HG02852 (cell line): ENCODE data around the gene KCNF1.
"Not testable (repeated sequence)": the region's sequence is repeated elsewhere in the genome, so short reads cannot be mapped to it uniquely, and the experiment has no call there.

Experiments
- ATAC-seq: cut with Tn5 transposase; IDR thresholded peaks from one replicate; pipeline ENCODE4 v1.9.1; 2021; ENCODE audit warnings: mild to moderate bottlenecking, moderate library complexity; ENCODE audit not compliant: unreplicated experiment

KCNF1 gene

DNA sequence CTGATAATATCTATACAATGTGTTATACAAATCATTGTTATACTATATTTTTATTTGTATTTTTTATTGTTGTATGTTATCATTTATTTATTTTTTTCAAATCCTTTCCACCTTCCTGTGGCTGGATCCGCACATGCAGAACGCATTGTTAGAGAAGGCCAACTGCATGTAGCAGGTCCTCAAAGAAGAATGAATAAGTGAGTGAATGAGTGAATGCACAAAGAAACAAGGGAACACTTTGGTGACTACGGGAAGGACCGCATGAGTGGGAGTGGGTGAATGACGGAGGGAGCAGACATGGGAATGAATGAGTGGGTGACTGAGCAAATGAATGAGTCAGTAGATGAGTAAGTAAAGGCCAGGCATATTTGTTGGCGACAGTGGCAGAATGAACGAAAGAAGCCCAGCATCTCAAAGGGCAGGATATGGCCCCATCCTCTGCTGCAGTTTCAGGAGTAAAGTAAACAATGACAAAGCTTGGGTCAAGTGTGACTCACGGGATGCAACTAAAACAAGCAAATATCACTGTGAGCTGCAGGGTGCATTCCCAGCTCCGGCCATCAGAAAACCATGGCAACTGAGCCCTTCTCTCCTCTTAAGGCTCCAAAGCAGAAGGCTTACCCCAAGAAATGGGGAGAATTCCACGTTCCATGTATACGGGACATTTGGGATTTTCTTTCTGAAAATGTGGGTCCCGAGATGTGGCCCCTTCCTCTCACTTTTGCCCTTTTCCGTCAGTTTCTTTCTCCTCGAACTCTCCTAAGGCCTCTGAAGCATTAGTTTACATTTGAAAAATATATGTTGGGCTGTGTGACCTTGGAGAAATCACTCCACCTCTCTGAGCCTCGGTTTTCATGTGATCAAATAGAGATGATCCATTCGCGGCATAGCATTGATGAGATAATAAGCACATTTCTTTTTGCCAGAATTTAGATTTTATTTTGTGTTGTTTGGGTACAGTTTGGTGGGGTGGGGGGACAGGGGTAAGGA is 24.5 kb downstream of the KCNF1 start:
- no peak for ATAC-seq

DNA sequence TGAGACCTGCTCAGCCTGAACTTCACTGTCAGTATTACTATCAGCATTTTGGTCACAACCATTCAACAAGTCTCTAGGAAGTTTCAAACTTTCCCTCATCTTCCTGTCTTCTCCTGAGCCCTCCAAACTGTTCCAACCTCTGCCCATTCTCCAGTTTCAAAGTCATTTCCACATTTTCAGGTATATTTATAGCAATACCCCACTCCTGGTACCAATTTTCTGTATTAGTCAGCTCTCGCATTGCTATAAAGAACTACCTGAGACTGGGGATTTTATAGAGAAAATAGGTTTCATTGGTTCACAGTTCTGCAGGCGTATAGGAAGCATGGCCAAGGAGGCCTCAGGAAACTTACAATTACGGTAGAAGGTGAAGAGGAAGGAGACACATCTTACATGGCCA is 27.3 kb downstream of the KCNF1 start:
- ATAC-seq = no peak

DNA sequence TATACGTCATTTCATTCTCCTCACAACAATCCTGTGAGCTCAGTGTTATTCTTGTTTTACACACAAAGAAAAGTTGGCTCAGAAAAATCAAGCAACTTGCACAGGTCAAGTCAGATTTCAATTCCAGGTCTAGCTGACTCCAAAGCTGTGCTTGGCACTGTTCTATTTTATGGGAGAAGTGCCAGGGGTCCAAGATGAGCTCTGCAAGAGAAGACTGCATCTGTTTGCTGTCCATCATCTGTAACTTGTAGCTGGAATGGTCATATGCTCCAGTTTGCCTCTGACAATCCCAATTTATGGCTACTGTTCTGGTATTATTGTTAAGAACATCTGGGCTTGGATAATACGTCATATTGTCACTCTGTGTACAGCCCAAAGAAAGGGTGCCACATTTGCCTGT is 28.9 kb downstream of the KCNF1 start:
- ATAC-seq = no peak

DNA sequence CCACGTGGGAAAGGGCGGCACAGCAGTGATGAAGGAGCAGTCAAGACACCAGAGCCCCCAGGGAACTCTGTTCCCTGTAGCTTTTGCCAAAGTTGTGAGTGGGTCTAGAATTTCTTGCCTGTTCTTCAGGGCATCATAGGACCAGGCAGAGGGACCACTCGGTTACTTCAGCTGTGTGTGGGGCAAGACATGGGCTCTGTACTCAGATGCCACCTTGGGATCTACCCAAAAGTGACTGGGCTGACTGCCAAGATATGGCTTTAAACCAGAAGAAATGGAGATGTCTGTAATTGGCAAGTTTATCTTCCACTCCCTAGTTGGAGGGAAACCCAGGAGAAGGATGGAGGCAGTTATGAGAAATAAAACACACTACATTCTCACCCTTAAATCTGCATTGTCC is 29.6 kb downstream of the KCNF1 start:
- ATAC-seq = no peak

GRCh38 chr2:10944799-10945198 is 33.1 kb downstream of the KCNF1 start:
- no peak for ATAC-seq

- no peak for ATAC-seq
Measured at GRCh38 chr2:10946394-10946793, 34.7 kb downstream of the KCNF1 start.

DNA sequence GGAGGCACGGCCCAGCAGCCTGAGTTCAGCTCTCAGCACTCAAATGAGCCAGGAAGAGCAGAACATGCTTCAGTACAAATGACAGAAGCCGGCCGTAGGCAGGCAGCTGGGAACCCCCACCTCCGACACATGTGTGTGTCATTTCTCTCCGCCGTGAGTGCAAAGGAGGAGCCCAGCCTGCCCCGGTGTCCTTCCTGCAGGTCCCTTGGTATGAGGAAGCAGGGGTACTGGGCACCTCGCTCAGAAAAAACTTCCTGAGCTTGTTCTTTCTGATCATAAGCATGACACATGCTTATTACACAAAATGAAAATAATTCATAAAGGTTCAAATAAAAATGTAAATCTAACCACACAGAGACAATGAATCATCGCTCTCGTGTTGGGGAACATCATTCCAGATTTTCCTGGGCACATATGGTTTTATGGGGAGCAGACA is 35.3 kb downstream of the KCNF1 start:
- no peak for ATAC-seq

DNA sequence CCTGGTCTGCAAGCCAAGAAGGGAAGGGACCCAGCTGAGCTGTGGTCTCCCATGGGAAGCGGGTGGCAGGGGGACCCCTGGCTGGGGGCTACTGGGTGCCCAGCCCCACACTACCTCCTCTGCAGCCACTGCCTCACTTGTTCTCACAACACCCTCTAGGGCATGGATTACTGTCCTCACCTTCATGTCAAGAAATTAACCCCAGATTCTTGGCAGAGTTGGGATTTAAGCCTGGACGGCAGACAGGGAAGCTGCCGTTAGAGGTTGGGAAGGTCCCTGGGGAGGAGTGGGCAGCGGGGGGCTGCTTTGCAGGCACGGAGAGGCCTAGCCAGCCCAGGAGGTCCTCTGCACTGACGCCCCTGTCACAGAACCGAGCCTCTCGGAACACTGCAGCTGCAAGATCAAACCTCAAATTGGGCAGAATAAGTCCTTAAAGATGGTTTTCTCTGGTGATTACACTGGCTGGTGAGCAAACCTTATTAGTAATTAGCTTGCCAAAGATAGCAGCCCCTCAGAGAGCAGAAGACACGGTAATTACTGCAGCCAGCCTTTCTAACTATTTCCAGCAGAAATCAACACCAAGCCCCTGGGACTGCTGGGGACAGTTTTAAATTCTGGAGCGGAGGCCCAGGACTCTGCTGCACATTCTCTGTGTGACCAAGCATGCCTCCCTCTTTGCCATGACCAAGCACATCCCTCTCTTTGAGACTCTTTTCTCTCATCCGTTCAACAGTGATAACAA is 35.9 kb downstream of the KCNF1 start:
- no peak for ATAC-seq

GRCh38 chr2:10948188-10948564 is 36.4 kb downstream of the KCNF1 start:
- ATAC-seq = no peak

GRCh38 chr2:10948606-10949230 is 37.0 kb downstream of the KCNF1 start:
- ATAC-seq = no peak

DNA sequence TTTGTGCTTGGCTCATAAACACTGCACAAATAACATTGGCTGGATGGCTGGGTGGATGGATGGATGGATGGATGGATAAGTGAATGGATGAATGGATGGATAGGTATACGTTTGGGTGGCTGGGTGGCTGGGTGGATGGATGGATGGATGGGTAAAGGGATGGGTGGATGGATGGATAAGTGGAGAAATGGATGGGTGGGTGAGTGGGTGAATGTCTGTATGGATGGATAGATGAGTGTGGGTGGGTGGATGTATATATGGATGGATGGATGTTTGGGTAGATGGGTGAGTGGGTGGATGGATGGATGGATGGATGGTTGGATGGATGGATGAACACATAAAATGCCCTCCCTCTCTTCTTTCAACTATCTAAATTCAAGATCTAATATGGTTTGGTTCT is 38.1 kb downstream of the KCNF1 start:
- no peak for ATAC-seq

DNA sequence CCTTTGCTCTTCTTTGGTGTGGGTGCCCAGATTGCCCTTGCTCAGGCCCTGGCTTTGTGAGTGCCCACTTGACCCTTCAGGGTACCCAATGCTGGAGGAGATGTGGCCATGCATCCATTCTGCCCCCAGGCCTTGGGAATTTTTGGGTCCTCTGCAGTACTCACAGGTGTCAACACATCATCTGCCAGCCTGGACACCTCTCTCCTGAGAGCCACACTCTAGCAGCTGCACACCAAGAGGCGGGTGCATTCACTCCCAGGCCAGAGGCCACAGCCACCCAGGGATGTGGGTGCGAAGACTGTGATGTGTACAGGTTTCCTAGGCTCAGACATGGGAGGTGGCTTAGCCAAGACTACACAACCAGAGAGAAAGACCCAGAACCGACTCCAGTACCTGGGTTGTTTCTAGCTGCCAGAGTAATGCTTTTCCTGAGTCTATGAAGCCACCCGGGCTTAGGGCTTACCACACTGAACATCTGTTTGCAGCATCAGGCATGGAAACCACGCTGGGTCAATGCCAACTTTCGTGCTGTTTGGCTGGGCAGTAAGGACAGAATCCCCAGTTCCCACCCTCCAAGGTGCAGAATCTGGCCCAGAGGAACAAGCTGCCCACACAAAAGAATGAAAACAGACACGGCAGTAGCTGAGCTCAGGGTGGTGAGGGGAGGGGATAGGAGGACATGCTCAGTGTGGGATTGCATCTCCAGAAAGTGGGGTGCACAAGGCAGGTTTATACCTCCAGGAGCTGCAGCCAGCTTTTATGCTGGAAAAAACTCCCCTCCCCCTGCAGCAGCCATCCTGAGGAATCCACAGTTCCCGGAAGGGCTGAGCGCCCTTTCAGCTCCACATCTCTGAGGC is 40.1 kb downstream of the KCNF1 start:
- no peak for ATAC-seq

GRCh38 chr2:10954416-10954815 is 42.7 kb downstream of the KCNF1 start:
- no peak for ATAC-seq

GRCh38 chr2:10954856-10955818 is 43.4 kb downstream of the KCNF1 start:
- no peak for ATAC-seq

DNA sequence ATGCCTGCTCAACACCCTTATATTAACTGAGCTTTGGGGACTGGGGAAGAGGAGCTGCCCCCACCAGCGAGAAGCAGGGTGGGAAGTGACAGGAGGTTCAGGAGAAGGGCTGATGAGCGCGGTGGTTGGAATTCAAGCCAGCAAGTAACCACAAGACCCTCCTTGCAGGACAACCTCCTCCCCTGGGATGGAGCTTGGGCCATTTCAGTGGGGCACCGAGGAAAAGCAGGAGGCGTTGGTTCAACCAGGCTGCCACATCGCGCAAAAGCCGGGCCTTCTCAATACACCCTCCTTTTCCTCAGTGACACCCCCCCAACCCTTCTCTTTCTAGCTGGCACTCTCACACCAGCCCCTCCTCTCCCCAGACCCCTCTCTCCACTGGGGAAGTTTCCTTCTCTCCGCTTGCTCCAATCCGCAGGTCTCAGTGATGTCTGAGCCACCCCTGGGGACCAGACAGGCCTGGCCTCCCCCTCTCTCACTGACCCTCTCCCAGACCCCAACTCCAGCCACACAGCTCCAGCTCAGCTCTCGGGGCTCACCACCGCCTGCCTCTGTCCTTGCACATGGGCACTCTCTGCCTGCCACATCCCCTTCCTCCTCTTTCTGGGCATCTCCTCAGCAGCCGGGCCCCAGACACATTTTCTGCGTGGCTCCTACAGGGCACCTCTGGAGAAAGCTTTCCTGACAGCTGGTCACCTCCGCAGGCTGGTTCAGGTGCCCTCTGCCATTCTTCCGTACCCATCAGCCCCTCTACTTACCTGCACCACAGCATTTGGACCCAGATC is 44.5 kb downstream of the KCNF1 start:
- ATAC-seq = no peak

GRCh38 chr2:10957391-10957790 is 45.7 kb downstream of the KCNF1 start:
- no peak for ATAC-seq

- not testable (repeated sequence) for ATAC-seq
Measured at GRCh38 chr2:10958452-10958851, 46.7 kb downstream of the KCNF1 start.

- ATAC-seq = no peak
Measured at GRCh38 chr2:10960606-10961489, 49.1 kb downstream of the KCNF1 start.
